Embryonic facial prominence (tissue), 1 donor: ENCODE measurements around the gene PACS1.

Source experiments
- DNase-seq: peaks from one replicate; pipeline ENCODE4 v3.0.0-alpha.2; 2016; ENCODE audit errors: extremely low spot score

Gene PACS1

DNA sequence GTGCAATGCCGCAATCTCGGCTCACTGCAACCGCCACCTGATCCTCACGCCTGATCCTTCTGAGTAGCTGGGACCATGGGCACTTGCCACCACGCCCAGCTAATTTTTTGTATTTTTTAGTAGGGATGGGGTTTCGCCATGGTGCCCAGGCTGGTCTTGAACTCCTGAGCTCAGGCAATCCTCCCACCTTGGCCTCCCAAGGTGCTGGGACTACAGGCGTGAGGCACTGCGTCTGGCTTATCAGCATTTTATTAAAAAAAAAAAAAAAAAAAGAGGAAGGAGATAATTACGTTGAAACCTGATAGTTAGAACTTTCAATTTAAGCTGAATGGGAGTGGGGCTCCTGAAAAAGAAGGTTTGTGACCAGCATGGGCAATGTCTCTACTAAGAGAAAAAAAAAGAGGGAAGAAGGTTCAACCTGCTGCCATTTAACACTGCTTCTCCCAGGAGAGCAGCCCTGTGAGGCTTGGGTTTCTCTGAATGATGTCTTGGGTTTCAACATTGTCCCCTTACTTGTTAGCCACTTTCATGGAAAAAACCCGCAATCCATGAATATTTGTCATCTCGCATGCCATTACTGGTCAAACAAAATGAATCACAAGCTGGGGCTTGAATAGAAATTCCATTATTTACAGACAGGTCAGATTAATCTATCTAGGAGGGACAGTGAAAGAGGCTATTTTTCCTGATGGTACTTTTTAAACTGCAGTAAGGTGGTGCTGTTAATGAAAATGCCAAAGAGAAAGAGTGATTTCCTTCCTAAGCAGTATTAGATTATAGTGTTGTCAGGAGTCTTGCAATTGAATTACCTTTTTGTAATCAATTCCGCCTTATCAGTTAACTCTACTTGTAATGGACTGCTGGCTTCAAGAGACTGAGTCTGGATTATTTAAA is 72.5 kb downstream of the PACS1 start:
- DNase-seq: no peak

GRCh38 chr11:66143264-66143566 is 73.1 kb downstream of the PACS1 start:
- no peak for DNase-seq

GRCh38 chr11:66143996-66144678 is 74.1 kb downstream of the PACS1 start:
- DNase-seq: no peak

DNA sequence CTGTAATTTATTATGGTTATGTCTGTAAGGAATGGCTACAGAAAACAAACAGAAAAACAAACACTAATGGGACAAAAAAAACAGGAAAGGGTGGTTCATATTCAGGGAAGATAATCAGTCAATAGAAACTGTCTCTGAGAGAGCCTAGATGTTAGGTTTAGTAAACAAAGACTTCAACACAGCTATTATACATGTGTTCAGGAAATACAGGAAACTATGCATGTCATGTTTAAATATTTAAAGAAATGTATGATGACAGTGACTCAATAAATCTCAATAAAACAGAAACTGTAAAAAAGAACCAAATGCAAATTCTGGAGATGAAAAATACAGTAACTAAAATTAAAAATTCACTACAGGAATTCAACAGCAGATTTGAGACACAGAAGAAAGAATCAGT is 76.0 kb downstream of the PACS1 start:
- no peak for DNase-seq

DNA sequence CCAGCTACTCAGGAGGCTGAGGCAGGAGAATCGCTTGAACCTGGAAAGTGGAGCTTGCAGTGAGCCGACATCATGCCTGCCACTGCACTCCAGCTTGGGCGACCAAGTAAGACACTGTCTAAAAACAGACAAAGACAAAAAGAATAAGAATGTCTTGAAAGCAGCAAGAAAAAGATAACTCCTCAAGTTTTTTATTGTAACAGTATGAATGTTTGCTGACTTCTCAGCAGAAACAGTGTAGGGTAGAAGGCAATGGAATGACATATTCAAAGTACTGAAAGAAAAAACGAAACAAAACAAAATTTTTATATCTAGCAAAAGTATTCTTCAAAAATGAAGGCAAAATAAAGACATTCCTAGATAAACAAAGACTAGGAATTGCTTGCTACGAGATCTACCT is 76.9 kb downstream of the PACS1 start:
- no peak for DNase-seq

- DNase-seq: no peak
Observed at GRCh38 chr11:66150140-66150539, 80.1 kb downstream of the PACS1 start.

- DNase-seq: no peak
Observed at GRCh38 chr11:66150725-66151124, 80.7 kb downstream of the PACS1 start.

- no peak for DNase-seq
Observed at GRCh38 chr11:66151273-66151672, 81.2 kb downstream of the PACS1 start.

DNA sequence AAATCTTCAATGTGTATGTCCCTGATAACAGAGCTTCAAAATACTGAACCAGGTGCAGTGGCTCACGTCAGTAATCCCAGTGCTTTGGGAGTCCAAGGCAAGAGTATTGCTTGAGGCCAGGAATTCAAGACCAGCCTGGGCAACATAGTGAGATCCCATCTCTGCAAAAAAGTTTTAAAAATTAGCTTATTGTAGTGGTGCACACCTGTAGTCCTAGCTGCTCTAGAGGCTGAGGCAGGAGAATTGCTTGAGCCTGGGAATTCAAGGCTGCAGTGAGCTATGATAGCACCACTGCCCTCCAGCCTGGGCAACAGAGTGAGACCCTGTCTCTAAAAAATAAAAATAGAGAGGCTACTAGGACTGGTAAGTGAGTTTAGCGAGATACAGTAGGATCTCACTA is 84.0 kb downstream of the PACS1 start:
- DNase-seq: no peak

DNA sequence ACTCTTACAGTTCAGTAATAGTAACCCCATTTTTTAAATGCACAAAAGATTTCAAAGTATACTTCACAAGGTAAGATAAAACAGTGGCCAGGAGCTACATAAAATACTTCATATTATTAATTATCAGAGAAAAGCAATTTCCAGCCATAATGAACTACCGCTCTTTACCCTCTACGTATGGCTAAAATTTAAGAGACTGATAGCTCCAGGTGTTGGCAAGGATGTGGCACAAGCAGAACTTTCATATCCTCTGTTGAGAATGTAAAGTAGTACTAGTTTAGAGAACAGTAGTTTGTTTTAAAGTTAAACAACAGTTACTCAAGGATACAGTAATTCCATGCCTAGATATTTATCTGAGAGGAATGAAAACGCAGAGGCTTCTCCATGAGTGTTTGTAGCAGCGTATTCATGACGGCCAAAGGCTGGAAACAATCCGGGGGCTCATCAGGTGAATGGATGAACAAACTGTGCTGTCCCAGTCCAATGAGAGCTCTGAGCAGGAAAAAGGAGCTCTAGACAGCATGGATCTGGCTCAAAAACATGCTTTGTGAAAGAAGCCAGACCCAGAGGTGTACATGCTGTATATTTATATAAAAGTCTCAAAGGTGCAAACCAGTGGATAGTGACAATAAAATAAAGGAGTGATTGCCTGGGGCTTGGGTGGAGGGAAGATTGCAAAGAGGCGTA is 85.5 kb downstream of the PACS1 start:
- DNase-seq: no peak

- DNase-seq: no peak
Observed at GRCh38 chr11:66157182-66157864, 87.3 kb downstream of the PACS1 start.

DNA sequence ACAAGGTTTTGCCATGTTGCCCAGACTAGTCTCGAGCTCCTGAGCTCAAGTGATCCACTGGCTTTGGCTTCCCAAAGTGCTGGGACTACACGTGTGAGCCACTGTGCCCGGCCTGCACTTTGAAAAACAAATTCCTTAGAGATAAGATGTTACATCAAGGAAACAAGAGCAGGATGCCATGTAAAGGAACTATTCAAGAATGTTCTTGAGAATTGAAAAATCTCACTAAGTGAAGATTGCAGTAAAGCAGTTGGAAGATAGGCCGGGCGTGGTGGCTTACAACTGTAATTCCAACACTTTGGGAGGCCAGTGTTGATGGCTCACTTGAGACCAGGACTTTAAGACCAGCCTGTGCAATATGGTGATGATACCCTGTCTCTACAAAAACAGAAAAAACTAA is 88.1 kb downstream of the PACS1 start:
- no peak for DNase-seq

- no peak for DNase-seq
Observed at GRCh38 chr11:66159324-66159984, 89.4 kb downstream of the PACS1 start.

GRCh38 chr11:66160709-66161108 is 90.6 kb downstream of the PACS1 start:
- DNase-seq: no peak

GRCh38 chr11:66168289-66168688 is 98.2 kb downstream of the PACS1 start:
- no peak for DNase-seq

GRCh38 chr11:66172146-66172545 is 102.1 kb downstream of the PACS1 start:
- no peak for DNase-seq

DNA sequence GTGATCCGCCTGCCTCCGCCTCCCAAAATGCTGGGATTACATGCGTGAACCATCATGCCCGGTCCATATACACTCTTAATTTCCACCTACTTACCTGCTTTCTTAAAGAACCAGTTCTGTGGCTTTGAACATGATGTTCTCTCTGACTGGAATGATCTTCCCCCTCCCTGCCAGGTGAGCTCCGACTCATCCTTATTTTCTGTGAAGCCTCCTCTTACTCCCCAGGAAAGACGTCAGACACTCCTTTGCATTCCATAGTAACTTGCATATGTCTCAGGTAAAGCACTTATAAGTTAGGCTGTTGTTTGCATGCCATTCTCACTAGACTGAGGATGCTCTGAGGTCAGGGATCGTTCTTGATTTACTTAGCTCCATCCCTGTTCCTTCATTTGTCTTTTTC is 106.6 kb downstream of the PACS1 start:
- DNase-seq: no peak

DNA sequence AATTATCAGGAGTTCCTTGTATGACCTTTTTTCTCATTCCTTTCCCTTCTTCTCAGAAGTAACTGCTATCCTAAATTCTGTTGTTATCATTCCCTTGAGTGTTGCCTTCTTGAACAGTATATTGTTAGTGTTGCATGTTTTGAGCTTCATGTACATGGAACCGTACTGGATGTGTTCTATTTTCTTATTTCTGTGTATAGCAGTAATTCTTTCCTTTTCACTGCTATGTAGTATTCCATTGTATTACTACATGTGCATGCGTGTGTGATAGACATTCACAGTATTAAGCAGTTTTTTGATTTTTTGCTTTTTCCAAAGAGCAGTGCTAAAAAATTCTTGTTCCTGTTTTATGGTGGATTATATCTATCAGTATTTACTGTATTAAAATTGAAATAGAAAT is 108.1 kb downstream of the PACS1 start:
- no peak for DNase-seq

- DNase-seq: no peak
Observed at GRCh38 chr11:66178871-66179270, 108.8 kb downstream of the PACS1 start.

DNA sequence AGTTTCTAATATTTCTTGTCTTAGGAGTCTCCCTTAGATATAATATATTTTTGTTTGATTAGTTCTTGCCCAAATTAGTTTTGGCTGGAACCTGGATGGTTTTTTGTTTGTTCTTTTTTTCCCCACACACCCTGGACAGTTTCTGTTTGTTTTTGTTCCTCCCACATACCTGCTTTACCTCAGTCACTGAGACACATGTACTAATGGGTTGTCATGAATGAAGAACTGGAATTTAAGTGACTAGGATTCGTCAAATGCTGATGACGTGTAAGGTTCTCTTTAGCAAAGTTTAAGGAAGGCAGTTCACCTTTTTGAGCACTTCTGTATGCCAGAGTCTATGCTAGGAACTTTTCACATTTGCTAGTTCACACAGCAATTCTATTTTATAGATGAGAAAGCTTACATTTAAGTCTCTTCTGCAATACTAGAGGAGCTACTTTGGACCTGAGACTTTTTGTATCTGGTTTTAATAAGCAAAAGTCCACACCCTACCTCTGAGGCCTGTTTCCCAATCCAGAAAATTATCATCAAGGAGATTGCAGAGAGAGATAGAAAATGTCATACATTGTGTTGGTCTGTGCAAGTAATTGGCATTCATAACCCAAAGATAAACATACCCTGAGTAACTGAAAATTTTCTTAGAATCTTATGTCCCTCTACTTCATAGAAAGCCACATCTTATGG is 111.7 kb downstream of the PACS1 start:
- no peak for DNase-seq

DNA sequence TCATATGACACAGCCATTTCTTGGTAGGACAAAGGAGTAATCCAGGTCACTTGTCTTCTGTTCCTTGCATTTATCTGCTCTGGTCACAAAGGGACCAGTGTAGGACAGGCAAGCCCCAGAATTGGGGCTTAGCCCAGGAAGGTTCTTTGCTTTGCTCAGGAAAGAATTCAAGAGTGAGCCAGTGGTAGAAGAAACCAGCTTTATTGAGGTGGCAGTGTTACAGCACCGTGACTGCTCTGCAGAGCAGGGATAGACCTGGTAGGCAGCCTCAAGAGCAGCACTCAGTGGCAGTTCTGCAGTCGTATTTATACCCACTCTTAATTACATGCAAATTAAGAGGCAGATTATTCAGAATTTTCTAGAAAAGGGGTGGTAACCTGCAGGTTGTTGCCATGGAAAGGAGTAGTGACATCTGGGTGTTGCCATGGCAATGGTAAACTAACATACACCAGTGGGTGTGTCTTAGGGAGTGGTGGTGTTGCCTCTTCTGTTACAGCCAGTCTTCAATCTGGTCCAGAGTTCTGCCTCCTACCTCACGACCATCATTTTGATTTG is 113.5 kb downstream of the PACS1 start:
- DNase-seq: no peak
